ENCODE measurements around the gene ZMYND10. TPM values are rescaled to one million over a fixed set of nuclear protein-coding genes. Genes with fewer than 3 reads are reported as not detected.
"Not testable (repeated sequence)": the region's sequence is repeated elsewhere in the genome, so short reads cannot be mapped to it uniquely, and the experiment has no call there.

The ZMYND10 gene
- total RNA-seq, 1 donor from 2014 or later: 0.92 TPM

- H3K4me3 ChIP-seq (ENCODE audit: low read depth, low read length): no peak overlapping the region
- no peak for TF ChIP-seq CTCF (conservative IDR thresholded peaks at IDR 0.05; ENCODE audit: low read depth, low read length)
- no peak for DNase-seq (ENCODE audit: low read depth)
Observed at GRCh38 chr3:50318615-50319014, 26.9 kb downstream of the ZMYND10 start.

- DNase-seq (ENCODE audit: low read depth): no peak
- no peak overlapping the region for H3K4me3 ChIP-seq (ENCODE audit: low read depth, low read length)
- no peak for TF ChIP-seq CTCF (conservative IDR thresholded peaks at IDR 0.05; ENCODE audit: low read depth, low read length)
Observed at GRCh38 chr3:50318163-50318562, 27.4 kb downstream of the ZMYND10 start.

GRCh38 chr3:50317300-50317699 lies 28.2 kb downstream of the ZMYND10 start:
- no peak overlapping the region for H3K4me3 ChIP-seq (ENCODE audit: low read depth, low read length)
- no peak for TF ChIP-seq CTCF (conservative IDR thresholded peaks at IDR 0.05; ENCODE audit: low read depth, low read length)
- no peak for DNase-seq (ENCODE audit: low read depth)

- DNase-seq (ENCODE audit: low read depth): no peak
- TF ChIP-seq CTCF (conservative IDR thresholded peaks at IDR 0.05; ENCODE audit: low read depth, low read length): no peak
- H3K4me3 ChIP-seq (ENCODE audit: low read depth, low read length): no peak overlapping the region
Observed at GRCh38 chr3:50316657-50317242, 28.8 kb downstream of the ZMYND10 start.

GRCh38 chr3:50314816-50315215 lies 30.7 kb downstream of the ZMYND10 start:
- no peak for TF ChIP-seq CTCF (conservative IDR thresholded peaks at IDR 0.05; ENCODE audit: low read depth, low read length)
- H3K4me3 ChIP-seq (ENCODE audit: low read depth, low read length): no peak overlapping the region
- DNase-seq (ENCODE audit: low read depth): no peak

GRCh38 chr3:50314342-50314741 lies 31.2 kb downstream of the ZMYND10 start:
- TF ChIP-seq CTCF (conservative IDR thresholded peaks at IDR 0.05; ENCODE audit: low read depth, low read length): no peak
- DNase-seq (ENCODE audit: low read depth): no peak
- no peak overlapping the region for H3K4me3 ChIP-seq (ENCODE audit: low read depth, low read length)

GRCh38 chr3:50312041-50312440 lies 33.5 kb downstream of the ZMYND10 start:
- not testable (repeated sequence) for H3K4me3 ChIP-seq (ENCODE audit: low read depth, low read length)

More at GRCh38 chr3:50312041-50312440, 33.5 kb downstream of the ZMYND10 start:
- not testable (repeated sequence) for DNase-seq (ENCODE audit: low read depth)

All from epithelial cell of proximal tubule (primary cell).